Trophoblast cell (in vitro differentiated cells and primary cell): ENCODE results near the gene NEK2.
"Not testable (repeated sequence)": the region's sequence is repeated elsewhere in the genome, so short reads cannot be mapped to it uniquely, and the experiment has no call there.

Source experiments
- DNase-seq, 2 donors: peaks; one replicate each; pipeline ENCODE4 v3.0.0-alpha.2; 2016
- H2AFZ ChIP-seq: 2 replicates; pipeline ENCODE4 v1.6.1; 2013; ENCODE audit warnings: low read length, moderate library complexity, mild to moderate bottlenecking; ENCODE audit not compliant: insufficient read depth, poor library complexity
- H2AK5ac ChIP-seq: 2 replicates; pipeline ENCODE4 v1.6.1; 2013; ENCODE audit warnings: mild to moderate bottlenecking, low read length
- H2BK120ac ChIP-seq: 2 replicates; pipeline ENCODE4 v1.6.1; 2013; ENCODE audit warnings: low read length, mild to moderate bottlenecking, moderate library complexity; ENCODE audit not compliant: insufficient read depth, poor library complexity
- H2BK12ac ChIP-seq: 2 replicates; pipeline ENCODE4 v1.6.1; 2013; ENCODE audit warnings: mild to moderate bottlenecking, low read length, moderate library complexity
- H2BK5ac ChIP-seq: 2 replicates; pipeline ENCODE4 v1.6.1; 2013; ENCODE audit warnings: low read length, low read depth, moderate library complexity, mild to moderate bottlenecking; ENCODE audit not compliant: poor library complexity
- H3K14ac ChIP-seq: 2 replicates; pipeline ENCODE4 v1.6.1; 2013; ENCODE audit warnings: mild to moderate bottlenecking, low read length
- H3K18ac ChIP-seq: 2 replicates; pipeline ENCODE4 v1.6.1; 2013; ENCODE audit warnings: mild to moderate bottlenecking, low read length
- H3K23ac ChIP-seq: 2 replicates; pipeline ENCODE4 v1.6.1; 2013; ENCODE audit warnings: low read length
- H3K27ac ChIP-seq: 2 replicates; pipeline ENCODE4 v1.5.1; 2013; ENCODE audit warnings: low read depth, mild to moderate bottlenecking, inconsistent platforms, low read length, moderate library complexity
- H3K27me3 ChIP-seq: 2 replicates; pipeline ENCODE4 v1.6.1; 2013; ENCODE audit warnings: inconsistent platforms, mild to moderate bottlenecking, low read length, moderate library complexity; ENCODE audit not compliant: insufficient read depth
- H3K36me3 ChIP-seq, 2 experiments: 1 replicate in 1 of 2; 2 replicates in 1 of 2; pipeline ENCODE4 v1.6.1; 2013; ENCODE audit warnings: low read length in 2 of 2, mild to moderate bottlenecking in 2 of 2, moderate library complexity in 1 of 2; ENCODE audit not compliant: insufficient read depth in 2 of 2, control insufficient read depth in 1 of 2
- H3K4ac ChIP-seq: 2 replicates; pipeline ENCODE4 v1.6.1; 2013; ENCODE audit warnings: low read depth, mild to moderate bottlenecking, low read length, moderate library complexity
- H3K4me1 ChIP-seq, 2 experiments: 1 replicate in 1 of 2; 2 replicates in 1 of 2; pipeline ENCODE4 v1.6.1; 2013; ENCODE audit warnings: low read length in 2 of 2, mild to moderate bottlenecking in 2 of 2, moderate library complexity in 1 of 2; ENCODE audit not compliant: insufficient read depth in 2 of 2, control insufficient read depth in 1 of 2
- H3K4me2 ChIP-seq: 2 replicates; pipeline ENCODE4 v1.6.1; 2013; ENCODE audit warnings: inconsistent platforms, mild to moderate bottlenecking, low read length, moderate library complexity
- H3K4me3 ChIP-seq: 2 replicates; pipeline ENCODE4 v1.5.1; 2013; ENCODE audit warnings: mild to moderate bottlenecking, low read depth, low read length, inconsistent platforms
- H3K79me1 ChIP-seq: one replicate; pipeline ENCODE4 v1.6.1; 2013; ENCODE audit warnings: low read length
- H3K79me2 ChIP-seq: 2 replicates; pipeline ENCODE4 v1.6.1; 2013; ENCODE audit warnings: low read length, mild to moderate bottlenecking; ENCODE audit not compliant: control insufficient read depth, insufficient read depth, poor library complexity
- H3K9ac ChIP-seq: 2 replicates; pipeline ENCODE4 v1.6.1; 2013; ENCODE audit warnings: mild to moderate bottlenecking, low read length
- H3K9me3 ChIP-seq: 2 replicates; pipeline ENCODE4 v1.6.1; 2013; ENCODE audit warnings: low read depth, mild to moderate bottlenecking, control low read depth, inconsistent platforms, low read length; ENCODE audit not compliant: insufficient read depth
- H4K12ac ChIP-seq: 2 replicates; pipeline ENCODE4 v1.6.1; 2013; ENCODE audit warnings: low read depth, mild to moderate bottlenecking, low read length, moderate library complexity
- H4K8ac ChIP-seq: 2 replicates; pipeline ENCODE4 v1.6.1; 2013; ENCODE audit warnings: low read depth, mild to moderate bottlenecking, low read length, moderate library complexity
- H4K91ac ChIP-seq: one replicate; pipeline ENCODE4 v1.6.1; 2013; ENCODE audit warnings: low read depth, mild to moderate bottlenecking, low read length, moderate library complexity
- WGBS: extraction: QIAGEN DNeasy Blood & Tissue Kit; methylation state at CpG from one replicate; pipeline ENCODE4 v1.1.7; 2013; ENCODE audit warnings: missing lambda C conversion rate; ENCODE audit not compliant: insufficient read length, insufficient coverage; ENCODE audit errors: extremely low coverage; 5-methylcytosine and 5-hydroxymethylcytosine counted together

Gene NEK2

DNA sequence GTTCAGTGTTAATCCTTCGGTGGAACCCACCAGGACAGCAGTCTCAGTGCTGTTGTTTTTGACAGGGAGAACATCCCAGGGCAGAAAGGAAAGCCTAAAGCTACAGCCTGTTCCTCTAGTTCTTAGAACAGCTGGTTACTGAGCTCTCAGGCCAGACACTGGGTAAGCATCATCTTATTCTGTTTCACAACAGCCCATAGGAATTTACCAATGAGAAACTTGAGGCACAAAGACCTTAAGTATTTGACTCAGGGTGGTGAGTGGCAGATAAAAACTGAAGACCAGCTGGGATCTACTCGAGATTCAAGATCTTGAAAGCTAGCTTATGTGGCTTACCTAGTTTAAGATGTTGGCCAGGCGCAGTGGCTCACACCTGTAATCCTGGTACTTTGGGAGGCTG is 9.4 kb upstream of the NEK2 start:
- no peaks in the 10 kb centered on the region for H3K27me3 ChIP-seq
- no peak overlapping the region for H2BK12ac ChIP-seq
- no peak overlapping the region for H3K9ac ChIP-seq
- no CpG with 5 or more reads among the region's 3 CpGs for WGBS
- no peak overlapping the region for H2AFZ ChIP-seq
- DNase-seq: no peak
- H4K12ac ChIP-seq: no peak overlapping the region
- H3K4me2 ChIP-seq: no peak overlapping the region
- no peaks in the 10 kb centered on the region for H3K79me1 ChIP-seq
- no peak overlapping the region for H3K4ac ChIP-seq
- H3K14ac ChIP-seq: no peak overlapping the region
- H2AK5ac ChIP-seq: no peak overlapping the region
- no peaks in the 10 kb centered on the region for H3K36me3 ChIP-seq
- H3K4me3 ChIP-seq: no peak overlapping the region
- H4K91ac ChIP-seq: no peak overlapping the region
- no peaks in the 10 kb centered on the region for H3K4me1 ChIP-seq
- H2BK120ac ChIP-seq: no peak overlapping the region
- H3K23ac ChIP-seq: no peak overlapping the region
- H2BK5ac ChIP-seq: no peak overlapping the region
- H4K8ac ChIP-seq: no peak overlapping the region
- H3K79me2 ChIP-seq: no peaks in the 10 kb centered on the region
- H3K9me3 ChIP-seq: no peaks in the 10 kb centered on the region
- H3K27ac ChIP-seq: no peak overlapping the region
- no peak overlapping the region for H3K18ac ChIP-seq

DNA sequence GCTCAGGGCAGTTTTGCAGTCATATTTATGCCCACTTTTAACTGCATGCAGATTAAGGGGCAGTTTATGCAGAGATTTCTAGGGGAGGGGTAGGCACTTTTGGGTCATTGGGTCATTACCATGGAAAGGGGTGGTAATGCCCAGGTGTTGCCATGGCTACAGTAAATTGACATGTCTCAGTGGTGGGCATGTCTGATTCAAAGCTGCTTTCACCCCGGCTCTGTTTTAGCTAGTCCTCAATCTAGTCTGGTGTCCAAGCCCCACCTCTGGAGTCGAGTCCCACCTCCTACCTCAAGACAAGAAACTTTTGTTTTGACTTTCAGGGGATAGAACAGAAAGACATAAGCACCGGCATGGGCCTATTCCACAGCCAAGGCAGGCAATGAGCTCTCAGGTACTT is 8.9 kb upstream of the NEK2 start:
- no peak overlapping the region for H3K9ac ChIP-seq
- H3K4me1 ChIP-seq: no peaks in the 10 kb centered on the region
- H4K12ac ChIP-seq: no peak overlapping the region
- no peak overlapping the region for H2BK5ac ChIP-seq
- H2BK12ac ChIP-seq: no peak overlapping the region
- no CpG with 5 or more reads among the region's 3 CpGs for WGBS
- no peak overlapping the region for H2AK5ac ChIP-seq
- DNase-seq: no peak
- no peaks in the 10 kb centered on the region for H3K79me2 ChIP-seq
- no peak overlapping the region for H3K18ac ChIP-seq
- no peak overlapping the region for H4K91ac ChIP-seq
- no peaks in the 10 kb centered on the region for H3K36me3 ChIP-seq
- no peaks in the 10 kb centered on the region for H3K27me3 ChIP-seq
- H3K23ac ChIP-seq: no peak overlapping the region
- H3K4me2 ChIP-seq: no peak overlapping the region
- H4K8ac ChIP-seq: no peak overlapping the region
- H3K4me3 ChIP-seq: no peak overlapping the region
- no peak overlapping the region for H2BK120ac ChIP-seq
- H3K79me1 ChIP-seq: no peaks in the 10 kb centered on the region
- H3K4ac ChIP-seq: no peak overlapping the region
- H3K14ac ChIP-seq: no peak overlapping the region
- no peak overlapping the region for H3K27ac ChIP-seq
- no peak overlapping the region for H2AFZ ChIP-seq
- no peaks in the 10 kb centered on the region for H3K9me3 ChIP-seq

DNA sequence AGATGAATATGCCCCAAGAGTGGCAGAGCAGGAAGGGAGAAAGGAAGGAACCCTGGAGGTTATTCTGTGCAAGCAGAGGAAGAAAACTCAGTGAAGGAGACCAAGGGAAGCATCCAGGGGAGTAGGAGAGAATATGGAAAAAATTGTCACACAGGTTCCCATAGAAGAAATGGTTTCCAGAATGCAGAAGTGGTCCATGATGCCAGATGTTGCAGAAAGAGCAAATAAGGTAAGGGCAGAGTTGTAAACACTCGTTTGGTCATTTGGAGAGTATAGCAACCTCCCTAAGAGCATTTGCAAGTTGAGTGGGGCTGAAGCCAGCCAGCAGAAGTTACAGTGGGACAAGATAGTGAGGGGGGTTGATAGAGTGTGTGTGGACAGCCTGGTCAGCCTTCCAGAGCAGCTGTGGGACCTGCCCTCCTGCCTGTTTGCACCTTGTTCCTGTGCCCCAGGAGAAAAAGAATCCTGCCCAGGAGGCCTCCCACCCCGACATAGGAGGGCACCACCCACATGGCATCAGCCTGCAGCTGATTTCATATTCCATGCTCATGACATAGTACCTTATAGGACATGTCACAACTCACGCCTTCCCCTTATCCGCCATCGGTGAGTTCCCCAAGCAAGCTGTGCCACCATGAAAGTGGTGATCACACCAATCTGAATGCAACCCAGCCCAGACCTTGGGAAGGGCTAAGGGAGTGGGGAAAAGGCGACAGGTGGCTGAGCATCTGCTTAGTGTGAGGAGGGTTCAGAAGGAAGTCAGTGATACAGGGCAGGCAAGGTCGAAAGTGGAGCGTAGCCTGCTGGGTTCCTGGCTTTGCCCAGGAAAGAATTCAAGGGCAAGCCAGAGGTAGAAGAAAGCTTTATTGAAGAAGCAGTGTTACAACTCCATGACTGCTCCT is 8.2 kb upstream of the NEK2 start:
- no peak overlapping the region for H2BK120ac ChIP-seq
- no peaks in the 10 kb centered on the region for H3K79me1 ChIP-seq
- H3K18ac ChIP-seq: no peak overlapping the region
- H3K23ac ChIP-seq: no peak overlapping the region
- no peak overlapping the region for H3K9ac ChIP-seq
- H3K4me1 ChIP-seq: no peaks in the 10 kb centered on the region
- H3K27ac ChIP-seq: no peak overlapping the region
- no peak for DNase-seq
- no peak overlapping the region for H4K91ac ChIP-seq
- no peak overlapping the region for H2BK12ac ChIP-seq
- no peak overlapping the region for H2BK5ac ChIP-seq
- H3K4ac ChIP-seq: no peak overlapping the region
- H3K36me3 ChIP-seq: no peaks in the 10 kb centered on the region
- H2AFZ ChIP-seq: no peak overlapping the region
- no peak overlapping the region for H2AK5ac ChIP-seq
- H3K9me3 ChIP-seq: no peaks in the 10 kb centered on the region
- no peaks in the 10 kb centered on the region for H3K79me2 ChIP-seq
- H3K14ac ChIP-seq: no peak overlapping the region
- no peak overlapping the region for H4K12ac ChIP-seq
- H3K4me2 ChIP-seq: no peak overlapping the region
- no peaks in the 10 kb centered on the region for H3K27me3 ChIP-seq
- no peak overlapping the region for H4K8ac ChIP-seq
- no CpG with 5 or more reads among the region's 8 CpGs for WGBS
- no peak overlapping the region for H3K4me3 ChIP-seq

DNA sequence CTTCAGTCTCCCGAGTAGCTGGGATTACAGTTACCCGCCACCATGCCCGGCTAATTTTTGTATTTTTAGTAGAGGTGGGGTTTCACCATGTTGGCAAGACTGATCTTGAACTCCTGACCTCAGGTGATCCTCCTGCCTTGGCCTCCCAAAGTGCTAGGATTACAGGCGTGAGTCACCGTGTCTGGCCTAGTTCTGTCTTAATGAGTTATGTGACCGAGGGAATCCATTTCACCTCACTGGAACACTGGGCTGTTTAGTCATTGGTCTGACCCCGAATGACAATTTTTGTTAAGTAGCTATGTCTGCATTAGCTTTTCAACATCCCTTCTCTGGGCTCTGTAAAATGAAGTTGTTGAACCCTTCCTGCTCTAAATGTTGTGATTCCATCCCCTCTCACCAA is 6.8 kb upstream of the NEK2 start:
- not testable (repeated sequence) for H4K8ac ChIP-seq, H2AK5ac ChIP-seq, DNase-seq, H2BK12ac ChIP-seq, H3K9me3 ChIP-seq, H3K79me2 ChIP-seq, H4K12ac ChIP-seq, H2BK120ac ChIP-seq, H3K4ac ChIP-seq, H3K18ac ChIP-seq, H3K4me1 ChIP-seq, H3K4me2 ChIP-seq, H2AFZ ChIP-seq, H3K27me3 ChIP-seq, H3K79me1 ChIP-seq, H3K4me3 ChIP-seq, H3K36me3 ChIP-seq, H4K91ac ChIP-seq, H3K23ac ChIP-seq, H3K9ac ChIP-seq, H2BK5ac ChIP-seq, H3K27ac ChIP-seq, H3K14ac ChIP-seq
- WGBS: no CpG with 5 or more reads among the region's 7 CpGs
